NCI-H1105 treated with DMSO at 0.1 percent for 48 hours (cell line): ENCODE measurements around the gene OLIG1.

Experiments
- DNase-seq: peaks from one replicate; lab custom pipeline; 2025; lab: John Stamatoyannopoulos, UW

OLIG1 gene

DNA sequence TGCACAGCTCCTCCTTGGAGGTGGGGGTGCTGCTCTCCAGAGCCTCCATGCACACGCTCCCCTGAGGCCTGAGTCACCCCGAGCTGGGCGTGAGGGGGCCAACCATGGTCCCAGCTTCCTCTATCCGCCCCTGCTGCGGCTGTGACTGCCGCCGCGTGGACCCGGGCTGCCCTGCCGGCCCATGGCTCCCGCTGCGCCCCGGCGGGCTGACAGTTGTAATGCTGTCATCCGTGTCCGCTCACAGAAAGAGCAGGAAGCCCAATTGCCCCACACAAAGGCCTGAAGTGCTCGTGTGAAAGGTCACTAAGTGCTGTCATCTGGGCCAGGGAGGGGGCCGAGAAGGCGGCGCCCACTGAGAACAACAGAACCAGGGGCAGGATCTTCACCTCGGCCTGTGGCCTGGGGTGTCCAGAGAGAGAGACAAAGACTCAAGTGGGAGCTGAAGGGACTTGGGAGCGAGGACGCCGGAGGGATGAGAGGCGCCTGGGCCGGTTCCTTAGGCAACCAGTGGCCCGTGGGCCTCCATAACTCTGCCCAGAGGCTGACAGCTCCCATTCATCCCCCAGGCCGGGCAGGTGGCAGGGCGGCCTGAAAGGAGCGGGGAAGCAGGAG is 31.5 kb downstream of the OLIG1 start:
- DNase-seq = no peak

DNA sequence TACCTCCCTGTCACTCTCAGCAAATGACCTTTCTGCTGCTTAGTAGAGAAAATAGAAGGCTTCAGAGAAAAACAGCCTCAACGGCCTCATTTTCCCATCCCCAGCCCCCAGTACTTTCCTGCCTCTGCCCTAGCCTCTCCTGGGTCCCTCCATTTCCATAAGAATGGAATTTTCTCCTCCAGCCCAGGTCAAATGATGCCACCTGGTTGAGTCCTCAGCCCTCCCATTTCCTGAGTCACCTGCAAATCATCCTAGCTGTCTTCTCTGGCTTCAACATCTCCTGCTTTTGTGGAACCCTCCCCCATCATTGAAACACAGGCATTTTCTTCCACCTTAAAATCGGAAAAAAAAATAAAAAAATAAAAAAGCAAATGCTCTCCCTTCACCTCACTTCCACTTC is 35.1 kb downstream of the OLIG1 start:
- no peak for DNase-seq

GRCh38 chr21:33108228-33108627 is 38.3 kb downstream of the OLIG1 start:
- no peak for DNase-seq

- DNase-seq = peak; percentile 81
These were observed 39.8 kb downstream of the OLIG1 start for GRCh38 chr21:33109574-33110339.

GRCh38 chr21:33110340-33110715 is 40.4 kb downstream of the OLIG1 start:
- DNase-seq = no peak

GRCh38 chr21:33111577-33111976 is 41.6 kb downstream of the OLIG1 start:
- no peak for DNase-seq

- DNase-seq = no peak
These were observed 42.2 kb downstream of the OLIG1 start for GRCh38 chr21:33112151-33112550.

DNA sequence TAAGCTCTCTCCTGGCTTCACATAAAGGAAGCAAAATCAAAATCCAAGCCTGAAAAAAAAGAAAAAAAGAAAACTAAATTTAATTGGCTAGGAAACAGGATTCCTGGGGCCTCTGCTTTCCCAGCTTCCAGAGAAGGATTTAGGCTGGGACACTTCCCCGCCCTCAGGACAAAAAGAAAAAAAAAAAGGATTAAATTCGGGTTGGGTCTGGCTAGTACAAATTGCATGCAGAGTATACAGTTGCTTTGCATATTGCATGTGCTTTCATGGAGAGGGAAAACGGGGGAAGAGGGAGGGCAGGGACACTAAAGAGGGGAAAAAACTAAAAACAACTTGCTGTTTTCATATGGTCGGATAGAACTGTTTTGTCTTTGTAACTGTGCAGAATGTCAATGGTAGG is 42.7 kb downstream of the OLIG1 start:
- DNase-seq = no peak

DNA sequence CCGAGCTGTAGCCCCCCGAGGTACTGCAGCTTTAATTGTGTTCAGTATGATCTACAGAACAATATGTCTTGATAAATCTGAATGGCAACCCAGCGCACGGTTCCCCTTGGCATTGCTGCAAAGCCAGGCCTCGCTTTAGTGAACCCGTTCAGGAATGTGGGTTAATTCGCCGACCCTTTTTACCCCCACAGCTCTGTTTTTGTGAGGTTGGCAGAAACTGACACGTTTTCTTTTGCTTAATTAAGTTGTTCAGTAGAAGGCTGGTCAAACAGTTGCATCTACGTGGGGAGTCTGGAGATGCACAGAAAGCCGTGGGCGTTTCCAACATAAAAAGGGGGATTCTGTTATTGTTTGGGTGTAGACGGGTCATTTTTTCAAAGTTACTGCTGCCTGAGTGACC is 43.2 kb downstream of the OLIG1 start:
- no peak for DNase-seq

DNA sequence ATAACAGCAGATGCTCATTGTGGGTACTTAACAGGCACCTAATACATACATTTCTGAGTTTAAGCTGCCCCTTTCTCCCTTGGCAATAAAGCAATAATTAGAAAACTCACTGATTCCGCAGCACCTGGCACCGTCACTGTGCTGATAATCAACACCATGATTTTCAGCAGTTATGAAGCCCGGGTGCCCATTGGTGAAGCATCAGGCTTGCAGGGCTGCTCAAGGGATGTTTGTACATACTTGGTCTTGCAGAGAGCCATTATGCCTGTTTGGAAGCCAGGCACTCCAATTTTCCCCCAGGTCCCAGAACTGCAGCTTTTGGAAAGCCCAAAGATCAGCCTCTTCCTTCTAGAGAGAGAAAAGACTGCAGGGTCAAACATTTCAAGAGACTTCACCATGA is 44.3 kb downstream of the OLIG1 start:
- no peak for DNase-seq

DNA sequence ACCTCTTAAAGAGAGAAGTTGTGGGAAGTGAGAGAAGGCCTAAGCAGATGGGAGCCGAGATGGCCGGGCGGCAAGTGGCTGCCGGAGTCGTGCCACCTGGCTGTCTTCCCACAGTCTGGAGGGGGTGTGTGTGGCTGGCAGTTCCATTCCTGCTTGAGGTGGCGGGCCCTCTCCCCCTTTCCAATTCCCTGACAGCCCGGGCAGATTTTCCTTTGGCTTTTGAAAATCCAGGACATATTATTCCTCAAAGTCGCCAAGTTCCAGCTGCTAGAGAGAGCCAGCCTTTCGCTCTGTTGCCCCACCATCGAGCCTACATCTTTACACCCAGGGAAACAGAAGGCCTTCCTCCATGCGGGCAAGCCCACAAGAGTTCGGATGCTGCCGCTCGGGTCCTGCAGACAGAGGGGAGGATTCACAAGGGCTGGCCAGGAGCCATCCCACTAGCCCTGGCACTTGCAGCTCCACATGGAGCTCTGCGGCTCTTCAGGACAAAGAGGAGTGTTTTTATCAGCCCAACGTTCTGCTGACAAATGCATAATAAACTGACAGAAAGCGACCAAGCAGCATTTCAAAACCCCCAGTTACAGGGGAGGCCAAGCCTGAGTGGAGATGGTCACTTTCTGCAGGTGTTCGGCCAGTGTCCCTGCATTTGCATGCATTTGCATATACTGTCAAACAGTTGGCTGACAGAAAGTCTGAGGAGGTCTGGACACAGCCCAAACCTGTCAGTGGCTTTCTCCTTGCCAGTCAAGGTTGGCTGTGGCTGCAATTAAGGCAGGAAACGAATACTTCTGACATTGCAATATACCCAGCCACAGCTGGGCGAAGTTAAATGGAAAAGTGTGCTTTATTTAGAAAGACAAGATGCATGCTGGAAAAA is 45.9 kb downstream of the OLIG1 start:
- peak; percentile 55 for DNase-seq

DNA sequence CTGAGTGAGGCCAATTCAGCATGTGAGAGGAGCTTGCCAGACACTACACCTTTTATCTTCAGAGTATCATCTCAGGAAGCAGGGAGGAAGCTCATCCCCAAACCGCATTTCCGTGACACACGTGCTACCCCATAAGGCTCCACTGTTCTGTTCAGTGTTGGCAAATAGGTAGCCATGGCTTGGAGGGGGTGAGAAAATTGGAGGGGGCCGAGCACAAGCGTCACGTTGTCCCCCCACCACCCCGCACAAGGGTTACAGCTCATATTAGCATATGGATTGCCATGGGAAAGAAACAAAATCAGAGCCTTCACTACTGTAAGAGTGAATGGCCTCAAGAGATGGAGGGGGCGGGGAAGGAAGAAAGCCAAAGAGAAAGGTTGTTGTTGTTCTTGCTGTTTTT is 46.7 kb downstream of the OLIG1 start:
- DNase-seq = no peak

- DNase-seq = no peak
These were observed 47.4 kb downstream of the OLIG1 start for GRCh38 chr21:33117101-33117888.
